ENCODE measurements around the gene HOXB5. TPM values are rescaled to one million over a fixed set of nuclear protein-coding genes. Genes with fewer than 3 reads are reported as not detected.

HOXB5 gene
- total RNA-seq, 2 donors from 2014 or later = 0.70 TPM; not detected in 1

DNA sequence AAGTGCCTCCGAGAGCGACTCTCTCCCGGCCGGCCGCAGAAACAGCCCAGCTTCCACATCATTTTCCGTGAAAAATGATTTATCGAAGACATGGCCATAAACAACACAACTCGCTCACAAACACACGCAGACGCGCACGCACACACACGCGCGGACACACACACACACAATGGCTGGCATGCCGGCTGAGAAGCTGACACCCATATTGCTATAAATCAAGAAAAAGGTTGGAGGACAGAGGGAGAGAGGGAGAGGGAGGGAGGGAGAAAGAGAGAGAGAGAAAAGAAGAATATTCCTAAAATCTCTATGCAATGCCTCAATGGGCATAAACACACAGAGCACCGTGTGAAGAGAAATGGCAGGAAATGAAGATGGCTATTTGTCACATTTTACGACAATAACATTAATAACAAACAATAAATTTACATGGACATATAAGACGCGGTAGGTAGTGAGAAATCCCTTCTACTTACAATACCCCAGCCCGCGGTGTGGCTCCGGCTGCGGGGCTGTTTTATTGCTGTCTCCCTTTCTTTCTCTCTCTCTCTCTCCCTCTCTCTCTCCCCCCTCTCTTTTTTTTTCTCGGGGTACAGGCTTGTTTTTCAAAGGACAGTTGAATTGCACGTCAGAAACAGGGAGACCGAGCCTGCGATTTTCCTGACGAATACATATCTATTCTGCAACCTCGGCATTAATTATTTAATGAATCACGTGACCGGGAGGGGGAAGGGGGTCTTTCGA is 24.9 kb downstream of the HOXB5 start:
- Mint-ChIP-seq H3K27me3 (peaks cover 0 to 2% of the 10 kb centered on the region in 2 donors), H3K27ac (no peak overlapping the region), H3K4me1 (ENCODE audit: low read depth in 2 of 2) (peaks cover 9 to 18% of the 10 kb centered on the region in 2 donors), H3K36me3 (no peaks in the 10 kb centered on the region), H3K4me3 (peak overlapping the region; percentile 41), H3K9me3 (no peaks in the 10 kb centered on the region)
- DNase-seq (ENCODE audit: low spot score) (no peak), ATAC-seq (no peak)

DNA sequence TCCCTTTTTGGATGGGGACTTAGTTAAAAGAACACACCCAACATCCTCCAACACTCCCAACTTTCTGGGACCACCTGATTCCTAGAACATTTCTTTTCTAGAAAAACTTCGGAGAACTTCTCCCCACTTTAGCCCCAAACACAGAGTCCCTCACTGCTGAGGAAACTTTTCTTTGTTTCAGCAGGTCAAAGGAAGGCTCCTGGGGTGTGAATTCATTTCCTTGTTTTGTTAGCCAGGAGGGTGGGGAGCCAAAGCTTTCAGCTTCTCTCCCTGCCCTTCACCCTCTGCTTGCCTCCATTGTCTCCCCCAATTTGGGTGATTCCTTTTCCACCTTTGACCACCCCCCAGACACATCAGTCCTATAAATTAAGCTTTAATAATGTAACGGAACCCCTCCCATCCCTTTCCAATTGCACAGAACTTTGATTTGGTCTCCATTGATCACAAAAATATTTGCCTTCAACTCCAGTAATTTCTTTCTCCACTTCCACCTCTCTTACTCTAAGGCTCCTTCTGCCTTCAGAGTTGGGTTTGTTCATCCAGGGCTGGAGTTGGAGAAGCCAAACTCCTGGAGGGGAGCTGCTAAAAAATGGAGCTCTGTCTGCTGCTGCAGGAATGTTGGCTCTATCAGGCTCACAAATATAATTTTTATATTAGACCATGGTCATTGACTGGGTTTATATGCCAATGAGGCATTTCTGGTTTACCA is 25.8 kb downstream of the HOXB5 start:
- peak overlapping the region; percentile 41 for H3K4me3 Mint-ChIP-seq
- no peaks in the 10 kb centered on the region for H3K36me3 Mint-ChIP-seq
- no peak for ATAC-seq
- H3K27me3 Mint-ChIP-seq = peaks cover 0 to 2% of the 10 kb centered on the region in 2 donors
- H3K4me1 Mint-ChIP-seq (ENCODE audit: low read depth in 2 of 2) = peaks cover 0 to 19% of the 10 kb centered on the region in 2 donors
- H3K27ac Mint-ChIP-seq = no peak overlapping the region
- DNase-seq (ENCODE audit: low spot score) = no peak
- H3K9me3 Mint-ChIP-seq = no peaks in the 10 kb centered on the region

DNA sequence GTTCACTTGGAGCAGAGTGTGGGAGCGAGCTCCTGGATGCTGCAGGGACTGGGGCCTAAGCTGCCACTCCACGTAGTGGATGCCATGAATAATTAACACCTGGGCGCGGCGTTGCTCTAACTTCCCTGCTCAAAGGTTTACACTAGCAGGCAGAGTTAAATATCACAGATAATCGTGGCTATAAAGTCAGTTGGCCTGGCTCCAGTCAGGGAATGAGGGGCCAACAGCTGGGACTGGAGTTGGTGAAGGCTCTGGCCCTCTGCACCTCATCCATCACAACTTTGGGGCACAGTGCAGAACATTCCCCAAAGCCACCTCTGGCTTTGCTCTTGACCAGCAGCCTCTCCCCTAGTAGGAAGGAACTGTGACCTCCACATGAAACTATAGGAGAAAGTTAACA is 26.4 kb downstream of the HOXB5 start:
- H3K27ac Mint-ChIP-seq = no peak overlapping the region
- ATAC-seq (no peak), DNase-seq (ENCODE audit: low spot score) (no peak)
- no peaks in the 10 kb centered on the region for H3K36me3 Mint-ChIP-seq
- no peak overlapping the region for H3K4me3 Mint-ChIP-seq
- peaks cover 0 to 2% of the 10 kb centered on the region in 2 donors for H3K27me3 Mint-ChIP-seq
- no peaks in the 10 kb centered on the region for H3K9me3 Mint-ChIP-seq
- H3K4me1 Mint-ChIP-seq (ENCODE audit: low read depth in 2 of 2) = peaks cover 0 to 23% of the 10 kb centered on the region in 2 donors

GRCh38 chr17:48566717-48567116 is 26.9 kb downstream of the HOXB5 start:
- no peak overlapping the region for H3K27ac Mint-ChIP-seq
- peaks cover 3 to 25% of the 10 kb centered on the region in 2 donors for H3K4me1 Mint-ChIP-seq (ENCODE audit: low read depth in 2 of 2)
- ATAC-seq = no peak
- peaks cover 0 to 2% of the 10 kb centered on the region in 2 donors for H3K27me3 Mint-ChIP-seq
- DNase-seq (ENCODE audit: low spot score) = no peak
- H3K36me3 Mint-ChIP-seq = no peaks in the 10 kb centered on the region
- no peak overlapping the region for H3K4me3 Mint-ChIP-seq
- no peaks in the 10 kb centered on the region for H3K9me3 Mint-ChIP-seq

- no peak overlapping the region for H3K27ac Mint-ChIP-seq
- H3K36me3 Mint-ChIP-seq = no peaks in the 10 kb centered on the region
- H3K9me3 Mint-ChIP-seq = no peaks in the 10 kb centered on the region
- DNase-seq (ENCODE audit: low spot score) (no peak), ATAC-seq (no peak)
- peaks cover 9 to 30% of the 10 kb centered on the region in 2 donors for H3K4me1 Mint-ChIP-seq (ENCODE audit: low read depth in 2 of 2)
- H3K4me3 Mint-ChIP-seq = no peak overlapping the region
- peaks cover 0 to 2% of the 10 kb centered on the region in 2 donors for H3K27me3 Mint-ChIP-seq
Observed at GRCh38 chr17:48565925-48566710, 27.5 kb downstream of the HOXB5 start.

DNA sequence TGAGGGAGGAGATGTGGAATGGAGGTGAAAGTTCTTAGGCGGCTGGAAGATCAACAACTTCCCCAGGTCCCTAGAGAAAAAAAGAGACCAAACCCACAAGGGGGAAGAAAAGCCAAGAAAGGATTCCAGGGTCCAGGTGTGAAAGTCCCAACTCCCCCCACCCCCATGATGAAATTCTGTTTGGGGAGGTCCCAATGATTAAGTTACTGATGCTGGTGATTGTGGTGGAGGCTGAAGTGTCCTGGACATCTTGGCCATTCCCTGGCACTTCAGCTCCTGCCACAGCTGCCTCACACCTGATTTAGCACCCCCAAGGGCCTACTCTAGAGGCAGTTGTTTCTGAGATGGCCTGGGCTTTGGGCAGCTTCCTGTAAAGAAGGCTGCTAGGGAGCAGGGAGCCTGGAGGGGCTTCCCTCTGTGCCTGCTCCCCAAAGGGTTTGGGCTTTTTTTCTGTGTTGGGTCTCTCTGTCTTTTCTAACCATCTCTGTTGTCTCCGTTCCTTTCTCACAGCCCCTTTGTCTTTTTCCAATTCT is 28.5 kb downstream of the HOXB5 start:
- peaks cover 0 to 2% of the 10 kb centered on the region in 2 donors for H3K27me3 Mint-ChIP-seq
- no peaks in the 10 kb centered on the region for H3K36me3 Mint-ChIP-seq
- DNase-seq (ENCODE audit: low spot score) = no peak
- H3K4me3 Mint-ChIP-seq = no peak overlapping the region
- ATAC-seq = no peak
- H3K27ac Mint-ChIP-seq = no peak overlapping the region
- peaks cover 11 to 35% of the 10 kb centered on the region in 2 donors for H3K4me1 Mint-ChIP-seq (ENCODE audit: low read depth in 2 of 2)
- H3K9me3 Mint-ChIP-seq = no peaks in the 10 kb centered on the region

- peak; percentile 36 to 55 for ATAC-seq
- H3K9me3 Mint-ChIP-seq = no peaks in the 10 kb centered on the region
- no peaks in the 10 kb centered on the region for H3K36me3 Mint-ChIP-seq
- H3K4me3 Mint-ChIP-seq = no peak overlapping the region
- no peak overlapping the region for H3K27ac Mint-ChIP-seq
- H3K4me1 Mint-ChIP-seq (ENCODE audit: low read depth in 2 of 2) = peaks cover 11 to 35% of the 10 kb centered on the region in 2 donors
- H3K27me3 Mint-ChIP-seq = peaks cover 0 to 2% of the 10 kb centered on the region in 2 donors
- DNase-seq (ENCODE audit: low spot score) = no peak
Observed at GRCh38 chr17:48564188-48565021, 29.2 kb downstream of the HOXB5 start.

- no peak overlapping the region for H3K27ac Mint-ChIP-seq
- no peaks in the 10 kb centered on the region for H3K36me3 Mint-ChIP-seq
- H3K27me3 Mint-ChIP-seq = peaks cover 0 to 2% of the 10 kb centered on the region in 2 donors
- peaks cover 11 to 35% of the 10 kb centered on the region in 2 donors for H3K4me1 Mint-ChIP-seq (ENCODE audit: low read depth in 2 of 2)
- H3K4me3 Mint-ChIP-seq = no peak overlapping the region
- DNase-seq (ENCODE audit: low spot score) = no peak
- H3K9me3 Mint-ChIP-seq = no peaks in the 10 kb centered on the region
- ATAC-seq = no peak
Observed at GRCh38 chr17:48563867-48564187, 29.8 kb downstream of the HOXB5 start.

DNA sequence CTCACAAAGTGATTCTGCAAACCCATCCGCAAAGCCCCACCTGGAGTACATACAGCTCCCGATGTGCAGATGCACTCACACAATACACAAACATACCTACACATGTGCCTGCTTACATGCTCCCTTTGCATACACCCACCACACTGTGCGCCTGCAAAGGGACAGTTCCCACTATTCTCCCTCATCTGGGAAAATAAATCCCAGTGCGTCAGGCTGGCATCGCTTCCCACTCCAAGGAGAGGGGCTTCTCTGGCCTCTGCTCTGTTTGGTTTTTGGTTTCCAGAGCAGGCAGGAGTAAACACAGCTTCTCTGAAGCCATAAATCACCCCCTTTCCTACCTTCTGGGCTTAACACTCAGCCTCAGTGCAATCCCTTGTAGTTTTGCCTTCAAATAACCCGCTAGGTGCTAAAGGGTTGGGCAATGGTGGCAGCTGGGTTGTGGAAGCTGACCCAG is 30.2 kb downstream of the HOXB5 start:
- no peak for DNase-seq (ENCODE audit: low spot score)
- Mint-ChIP-seq H3K9me3 (no peaks in the 10 kb centered on the region), H3K27me3 (peaks cover 0 to 2% of the 10 kb centered on the region in 2 donors), H3K36me3 (no peaks in the 10 kb centered on the region), H3K4me3 (no peak overlapping the region), H3K27ac (no peak overlapping the region), H3K4me1 (ENCODE audit: low read depth in 2 of 2) (peaks cover 11 to 33% of the 10 kb centered on the region in 2 donors)
- ATAC-seq = no peak

DNA sequence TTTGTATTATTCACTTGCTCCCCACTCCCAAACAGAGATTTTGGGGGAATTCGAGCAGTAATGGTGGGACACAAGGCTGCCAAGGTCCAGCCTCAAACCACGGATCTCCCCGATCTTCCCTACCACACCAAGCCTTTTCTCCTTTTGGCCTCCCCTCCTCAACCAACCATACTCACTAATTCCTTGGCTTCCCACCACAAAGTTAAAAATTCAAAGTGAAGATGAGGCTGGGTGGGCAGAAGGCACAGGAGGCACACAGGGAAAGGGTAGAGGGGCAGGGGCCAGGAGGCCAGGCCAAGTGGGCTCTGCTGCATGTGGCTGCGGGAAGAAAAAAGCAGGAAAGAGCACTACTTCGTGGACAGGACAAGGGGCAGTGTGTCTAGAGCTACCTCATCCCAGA is 30.6 kb downstream of the HOXB5 start:
- no peak overlapping the region for H3K4me3 Mint-ChIP-seq
- H3K36me3 Mint-ChIP-seq = no peaks in the 10 kb centered on the region
- peaks cover 0 to 2% of the 10 kb centered on the region in 2 donors for H3K27me3 Mint-ChIP-seq
- DNase-seq (ENCODE audit: low spot score) = no peak
- H3K4me1 Mint-ChIP-seq (ENCODE audit: low read depth in 2 of 2) = peaks cover 11 to 31% of the 10 kb centered on the region in 2 donors
- H3K9me3 Mint-ChIP-seq = no peaks in the 10 kb centered on the region
- no peak overlapping the region for H3K27ac Mint-ChIP-seq
- no peak for ATAC-seq

DNA sequence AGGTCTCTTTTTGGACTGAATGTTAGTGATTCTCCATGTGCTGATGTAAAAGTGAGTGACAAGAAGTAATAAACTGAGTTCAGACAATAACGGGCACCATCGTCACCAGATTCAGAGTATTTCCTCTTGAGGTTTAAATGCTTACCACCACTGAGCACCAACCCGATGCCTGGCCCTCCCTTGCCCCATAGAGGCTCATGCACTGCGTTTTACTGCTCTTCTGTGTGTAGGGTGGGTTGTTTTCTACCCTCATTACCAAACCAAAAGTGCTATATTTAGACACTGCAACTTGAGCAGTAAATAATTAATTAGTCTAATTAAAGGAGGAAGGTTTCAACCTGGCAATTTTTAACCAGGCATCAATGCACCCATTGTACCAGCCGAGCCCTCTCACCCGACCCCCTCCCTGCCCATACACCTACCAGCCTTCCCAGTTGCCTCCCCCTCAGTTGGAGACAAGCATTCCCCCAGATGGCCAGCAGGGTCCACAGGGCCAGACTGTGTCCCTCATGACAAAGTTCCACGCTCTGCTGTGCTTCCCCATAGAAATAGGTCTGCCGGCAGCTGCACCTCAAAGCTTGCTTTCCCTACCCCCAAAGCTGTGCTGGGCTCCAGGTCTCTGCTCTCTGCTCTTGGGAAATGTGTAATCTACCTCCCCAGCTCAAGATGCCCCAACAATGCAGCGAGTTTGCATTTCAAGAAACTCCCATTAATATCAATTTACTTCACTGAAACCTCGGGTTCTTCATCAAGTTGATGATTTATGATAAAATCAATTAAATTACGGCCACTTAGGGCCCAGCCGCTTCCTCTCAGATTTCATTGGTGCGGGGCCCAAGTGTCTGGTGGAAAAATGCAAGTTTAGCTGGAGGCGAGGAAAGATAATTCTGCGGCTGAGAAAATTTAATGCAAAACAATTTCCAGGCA is 31.4 kb downstream of the HOXB5 start:
- ATAC-seq = no peak
- Mint-ChIP-seq H3K4me3 (no peak overlapping the region), H3K27me3 (peaks cover 0 to 2% of the 10 kb centered on the region in 2 donors), H3K36me3 (no peaks in the 10 kb centered on the region), H3K27ac (peak overlapping the region in 1 of 2 donors; percentile 12), H3K9me3 (no peaks in the 10 kb centered on the region), H3K4me1 (ENCODE audit: low read depth in 2 of 2) (peaks cover 11 to 31% of the 10 kb centered on the region in 2 donors)
- no peak for DNase-seq (ENCODE audit: low spot score)

Measured in natural killer cell treated with Interleukin-12 subunit alpha and Interleukin-12 subunit beta and Interleukin-15 and Interleukin-18, amount 100 ng/mL, for 72 hours (primary cell).